D721Med (cell line): ENCODE data around the gene COL23A1.

ENCODE experiments used
- DNase-seq: peaks from one replicate; pipeline ENCODE4 v3.0.0; 2011; ENCODE audit warnings: low spot score; ENCODE audit not compliant: insufficient read length
- FAIRE-seq: peaks from 2 replicates; lab custom pipeline; 2011; peaks lifted over from hg19 to GRCh38; lab: Jason Lieb, UNC
- CTCF ChIP-seq: IDR thresholded peaks from 2 replicates; pipeline ENCODE4 v1.5.1; 2012; ENCODE audit warnings: mild to moderate bottlenecking, control low read depth; ENCODE audit not compliant: insufficient read depth; ENCODE audit errors: missing control alignments

COL23A1 gene

GRCh38 chr5:178313316-178313715, 276.9 kb downstream of the COL23A1 start:
- FAIRE-seq (no peak), DNase-seq (no peak)
- TF ChIP-seq CTCF: no peak

GRCh38 chr5:178312880-178313282, 277.3 kb downstream of the COL23A1 start:
- DNase-seq (no peak), FAIRE-seq (no peak)
- no peak for TF ChIP-seq CTCF

- DNase-seq (no peak), FAIRE-seq (no peak)
- no peak for TF ChIP-seq CTCF
Observed at GRCh38 chr5:178310130-178310865, 279.9 kb downstream of the COL23A1 start.

GRCh38 chr5:178309271-178310013, 280.8 kb downstream of the COL23A1 start:
- no peak for TF ChIP-seq CTCF
- no peak for FAIRE-seq
- no peak for DNase-seq

GRCh38 chr5:178308541-178309092, 281.6 kb downstream of the COL23A1 start:
- no peak for FAIRE-seq

GRCh38 chr5:178307267-178308045, 282.7 kb downstream of the COL23A1 start:
- DNase-seq (no peak), FAIRE-seq (no peak)
- no peak for TF ChIP-seq CTCF

More at GRCh38 chr5:178308541-178309092, 281.6 kb downstream of the COL23A1 start:
- no peak for DNase-seq
- no peak for TF ChIP-seq CTCF
